Activated T-helper 1 cell treated with anti-CD3 and anti-CD28 coated beads, Interleukin-12 subunit alpha, Interleukin-12 subunit beta, Interleukin-2, Interleukin-4 antibody, amounts not matched to agents 30 ng/mL and 10 ng/mL and 1 ng/mL, durations not matched to agents 14 hours and 24 hours and 36 hours (primary cell): ENCODE results near the gene STK10. TPM values are rescaled to one million over a fixed set of nuclear protein-coding genes. Genes with fewer than 3 reads are reported as not detected.

Source experiments
- DNase-seq: peaks from one replicate; pipeline ENCODE4 v3.0.0; 2021; ENCODE audit warnings: low spot score
- H3K27ac Mint-ChIP-seq: one replicate; pipeline ENCODE4 v1.8.0; 2021; ENCODE audit warnings: mild to moderate bottlenecking, mixed read lengths
- H3K27me3 Mint-ChIP-seq: one replicate; pipeline ENCODE4 v1.8.0; 2022; ENCODE audit warnings: mild to moderate bottlenecking, moderate library complexity, mixed read lengths; ENCODE audit not compliant: insufficient read depth
- H3K36me3 Mint-ChIP-seq: one replicate; pipeline ENCODE4 v1.8.0; 2021; ENCODE audit warnings: low read depth, mixed read lengths
- H3K4me1 Mint-ChIP-seq: one replicate; pipeline ENCODE4 v1.8.0; 2021; ENCODE audit warnings: low read depth, mixed read lengths
- H3K4me3 Mint-ChIP-seq: one replicate; pipeline ENCODE4 v1.8.0; 2021; ENCODE audit warnings: mild to moderate bottlenecking, moderate library complexity, mixed read lengths
- H3K9me3 Mint-ChIP-seq: one replicate; pipeline ENCODE4 v1.8.0; 2021; ENCODE audit warnings: mixed read lengths
- intact Hi-C: fragments of 100-400 bp; cut with micrococcal nuclease; formaldehyde crosslinking; loops from one replicate; pipeline ENCODE4 v1.15.1; 2024
- total RNA-seq: library from RNA; stranded (reverse); gene quantifications from 2 replicates; pipeline ENCODE4 v1.2.3, GENCODE V29; 2022

The STK10 gene
- total RNA-seq, 1 donor from 2014 or later, result 91.9 TPM

- Mint-ChIP-seq H3K27me3 (no peaks in the 10 kb centered on the region), H3K36me3 (peaks cover 16% of the 10 kb centered on the region), H3K4me1 (peaks cover 36% of the 10 kb centered on the region), H3K4me3 (no peak overlapping the region), H3K27ac (no peak overlapping the region), H3K9me3 (no peaks in the 10 kb centered on the region)
- no peak for DNase-seq
- intact Hi-C loops, result no loop called here
Observed at GRCh38 chr5:172144291-172144815, 43.7 kb downstream of the STK10 start.

DNA sequence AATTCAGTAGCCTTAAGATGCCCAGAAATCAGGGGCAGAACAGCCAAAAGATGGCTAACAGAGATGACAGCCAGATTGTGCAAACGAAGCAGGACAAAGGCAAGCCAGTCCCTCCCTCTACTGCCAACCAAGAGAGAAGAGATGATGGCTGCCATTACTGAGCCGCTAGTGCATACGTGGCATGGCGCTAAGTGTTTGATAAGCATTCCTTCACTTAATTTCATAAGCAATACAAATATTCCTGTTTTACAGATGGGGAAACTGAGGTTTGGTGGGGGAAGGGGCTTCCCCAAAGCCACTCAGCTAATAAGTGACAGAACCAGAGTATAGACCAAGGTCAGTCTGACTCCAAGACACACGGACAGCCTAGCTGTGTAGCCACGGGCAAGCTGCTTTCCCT is 44.1 kb downstream of the STK10 start:
- H3K27me3 Mint-ChIP-seq, result no peaks in the 10 kb centered on the region
- H3K36me3 Mint-ChIP-seq, result peaks cover 18% of the 10 kb centered on the region
- no peak overlapping the region for H3K27ac Mint-ChIP-seq
- intact Hi-C loops, result no loop called here
- H3K4me1 Mint-ChIP-seq, result peaks cover 38% of the 10 kb centered on the region
- no peak for DNase-seq
- H3K9me3 Mint-ChIP-seq, result no peaks in the 10 kb centered on the region
- H3K4me3 Mint-ChIP-seq, result no peak overlapping the region

DNA sequence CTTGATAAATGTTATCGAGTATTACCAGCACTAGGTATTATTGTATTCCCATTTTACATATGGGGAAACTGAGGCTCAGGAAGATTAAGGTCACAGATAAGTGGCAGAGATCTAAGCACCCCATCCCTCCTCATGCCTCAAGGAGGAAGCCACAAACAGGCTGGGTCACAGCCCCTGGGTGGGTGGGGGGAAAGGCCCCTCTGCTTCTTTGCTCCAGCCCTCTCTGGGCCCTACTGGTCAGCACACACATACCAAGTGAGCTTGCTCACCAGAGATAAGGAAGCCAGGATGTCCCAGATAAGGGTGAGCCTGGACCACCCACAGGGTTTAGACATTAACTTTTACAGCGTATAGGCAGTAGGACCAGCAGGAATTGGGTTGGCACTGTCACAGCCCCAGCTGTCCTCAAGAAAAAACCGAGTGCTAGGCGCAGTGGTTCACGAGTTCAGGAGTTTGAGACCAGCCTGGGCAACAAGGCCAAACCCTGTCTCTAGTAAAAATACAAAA is 45.3 kb downstream of the STK10 start:
- Mint-ChIP-seq H3K9me3 (no peaks in the 10 kb centered on the region), H3K36me3 (peaks cover 18% of the 10 kb centered on the region), H3K4me3 (no peak overlapping the region), H3K27ac (no peak overlapping the region), H3K4me1 (peaks cover 38% of the 10 kb centered on the region), H3K27me3 (no peaks in the 10 kb centered on the region)
- no peak for DNase-seq
- intact Hi-C loops, result no loop called here

GRCh38 chr5:172141949-172142319 is 46.1 kb downstream of the STK10 start:
- peaks cover 20% of the 10 kb centered on the region for H3K36me3 Mint-ChIP-seq
- peaks cover 38% of the 10 kb centered on the region for H3K4me1 Mint-ChIP-seq
- H3K9me3 Mint-ChIP-seq, result no peaks in the 10 kb centered on the region
- H3K27ac Mint-ChIP-seq, result no peak overlapping the region
- H3K27me3 Mint-ChIP-seq, result no peaks in the 10 kb centered on the region
- DNase-seq, result no peak
- no peak overlapping the region for H3K4me3 Mint-ChIP-seq
- intact Hi-C loops, result no loop called here

DNA sequence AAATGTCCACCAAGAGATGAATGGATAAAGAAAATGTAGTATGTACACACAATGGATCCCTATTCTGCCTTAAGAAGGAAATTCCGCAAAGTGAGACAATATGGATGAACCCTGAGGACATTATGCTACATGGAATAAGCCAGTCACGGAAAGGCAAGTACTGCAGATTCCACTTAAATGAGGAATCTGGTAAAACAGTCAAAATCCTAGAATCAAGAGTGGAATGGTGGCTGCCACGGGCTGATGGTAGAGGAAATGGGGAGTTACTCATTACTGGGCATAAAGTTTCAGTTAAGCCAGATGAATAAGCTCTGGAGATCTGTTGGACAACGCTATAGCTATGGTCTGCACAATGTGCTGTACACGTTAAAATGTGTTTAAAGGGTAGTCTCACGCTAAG is 47.2 kb downstream of the STK10 start:
- peaks cover 17% of the 10 kb centered on the region for H3K36me3 Mint-ChIP-seq
- DNase-seq, result no peak
- H3K9me3 Mint-ChIP-seq, result no peaks in the 10 kb centered on the region
- H3K4me1 Mint-ChIP-seq, result peaks cover 42% of the 10 kb centered on the region
- H3K27me3 Mint-ChIP-seq, result no peaks in the 10 kb centered on the region
- H3K4me3 Mint-ChIP-seq, result no peak overlapping the region
- no peak overlapping the region for H3K27ac Mint-ChIP-seq
- intact Hi-C loops, result no loop called here

DNA sequence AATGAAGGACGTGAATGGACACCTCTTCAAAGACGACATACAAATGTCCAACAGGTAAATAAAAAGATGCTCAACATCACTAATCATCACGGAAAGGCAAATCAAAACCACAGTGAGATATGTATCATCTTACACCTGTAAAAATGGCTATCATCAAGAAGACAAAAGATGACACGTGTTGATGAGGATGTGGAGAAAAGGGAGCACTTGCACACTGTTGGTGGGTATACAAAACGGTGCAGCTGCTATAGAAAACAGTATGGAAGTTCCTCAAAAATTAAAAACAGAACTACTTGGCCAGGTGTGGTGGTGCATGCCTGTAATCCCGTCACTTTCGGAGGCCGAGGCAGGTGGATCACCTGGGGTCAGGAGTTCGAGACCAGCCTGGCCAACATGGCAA is 47.9 kb downstream of the STK10 start:
- peaks cover 17% of the 10 kb centered on the region for H3K36me3 Mint-ChIP-seq
- H3K4me3 Mint-ChIP-seq, result no peak overlapping the region
- peaks cover 49% of the 10 kb centered on the region for H3K4me1 Mint-ChIP-seq
- no peaks in the 10 kb centered on the region for H3K27me3 Mint-ChIP-seq
- no peaks in the 10 kb centered on the region for H3K9me3 Mint-ChIP-seq
- H3K27ac Mint-ChIP-seq, result peak overlapping the region; percentile 11
- intact Hi-C loops, result no loop called here
- no peak for DNase-seq

GRCh38 chr5:172137046-172137445 is 51.0 kb downstream of the STK10 start:
- H3K36me3 Mint-ChIP-seq, result peaks cover 29% of the 10 kb centered on the region
- no peaks in the 10 kb centered on the region for H3K27me3 Mint-ChIP-seq
- H3K27ac Mint-ChIP-seq, result no peak overlapping the region
- intact Hi-C loops, result no loop called here
- no peak overlapping the region for H3K4me3 Mint-ChIP-seq
- H3K4me1 Mint-ChIP-seq, result peaks cover 55% of the 10 kb centered on the region
- no peaks in the 10 kb centered on the region for H3K9me3 Mint-ChIP-seq
- DNase-seq, result no peak

- no peaks in the 10 kb centered on the region for H3K27me3 Mint-ChIP-seq
- DNase-seq, result no peak
- H3K4me3 Mint-ChIP-seq, result peak overlapping the region; percentile 67
- peak overlapping the region; percentile 90 for H3K27ac Mint-ChIP-seq
- H3K36me3 Mint-ChIP-seq, result peaks cover 24% of the 10 kb centered on the region
- no peaks in the 10 kb centered on the region for H3K9me3 Mint-ChIP-seq
- intact Hi-C loops, result loop anchor here (2.0 to 5.0 kb wide), 2 partner anchors 21 to 39 kb away; no protein-coding TSS in a partner anchor
- H3K4me1 Mint-ChIP-seq, result peaks cover 34% of the 10 kb centered on the region
Observed at GRCh38 chr5:172133359-172134029, 54.5 kb downstream of the STK10 start.

DNA sequence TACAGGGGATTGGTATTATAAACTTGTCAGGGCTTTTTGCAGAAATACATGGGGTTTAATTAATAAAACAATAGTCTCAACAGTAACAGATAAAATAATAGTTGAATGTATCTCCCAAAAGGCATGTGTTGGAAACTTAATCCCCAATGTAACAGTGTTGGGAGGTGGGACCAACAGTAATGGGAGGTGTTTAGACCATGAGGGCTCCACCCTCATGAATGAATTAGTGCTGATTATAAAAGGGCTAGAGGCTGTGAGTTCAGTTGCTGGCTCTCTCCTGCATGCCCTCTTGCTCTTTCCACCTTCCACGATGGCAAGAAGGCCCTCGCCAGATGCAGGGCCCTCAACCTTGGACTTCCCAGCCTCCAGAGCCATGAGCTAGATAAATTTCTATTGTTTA is 56.3 kb downstream of the STK10 start:
- no peak for DNase-seq
- H3K27ac Mint-ChIP-seq, result no peak overlapping the region
- H3K27me3 Mint-ChIP-seq, result no peaks in the 10 kb centered on the region
- peaks cover 28% of the 10 kb centered on the region for H3K36me3 Mint-ChIP-seq
- intact Hi-C loops, result loop anchor here (2.0 to 5.0 kb wide), 2 partner anchors 19 to 41 kb away; no protein-coding TSS in a partner anchor
- H3K4me3 Mint-ChIP-seq, result no peak overlapping the region
- peaks cover 34% of the 10 kb centered on the region for H3K4me1 Mint-ChIP-seq
- no peaks in the 10 kb centered on the region for H3K9me3 Mint-ChIP-seq

- H3K27me3 Mint-ChIP-seq, result no peaks in the 10 kb centered on the region
- intact Hi-C loops, result no loop called here
- peaks cover 38% of the 10 kb centered on the region for H3K36me3 Mint-ChIP-seq
- H3K4me3 Mint-ChIP-seq, result no peak overlapping the region
- H3K27ac Mint-ChIP-seq, result no peak overlapping the region
- peaks cover 21% of the 10 kb centered on the region for H3K4me1 Mint-ChIP-seq
- H3K9me3 Mint-ChIP-seq, result no peaks in the 10 kb centered on the region
- DNase-seq, result no peak
Observed at GRCh38 chr5:172129256-172129910, 58.6 kb downstream of the STK10 start.

- intact Hi-C loops, result no loop called here
- DNase-seq, result no peak
- H3K36me3 Mint-ChIP-seq, result peaks cover 32% of the 10 kb centered on the region
- no peaks in the 10 kb centered on the region for H3K27me3 Mint-ChIP-seq
- no peak overlapping the region for H3K4me3 Mint-ChIP-seq
- peaks cover 5% of the 10 kb centered on the region for H3K4me1 Mint-ChIP-seq
- H3K9me3 Mint-ChIP-seq, result no peaks in the 10 kb centered on the region
- no peak overlapping the region for H3K27ac Mint-ChIP-seq
Observed at GRCh38 chr5:172127581-172127980, 60.4 kb downstream of the STK10 start.

DNA sequence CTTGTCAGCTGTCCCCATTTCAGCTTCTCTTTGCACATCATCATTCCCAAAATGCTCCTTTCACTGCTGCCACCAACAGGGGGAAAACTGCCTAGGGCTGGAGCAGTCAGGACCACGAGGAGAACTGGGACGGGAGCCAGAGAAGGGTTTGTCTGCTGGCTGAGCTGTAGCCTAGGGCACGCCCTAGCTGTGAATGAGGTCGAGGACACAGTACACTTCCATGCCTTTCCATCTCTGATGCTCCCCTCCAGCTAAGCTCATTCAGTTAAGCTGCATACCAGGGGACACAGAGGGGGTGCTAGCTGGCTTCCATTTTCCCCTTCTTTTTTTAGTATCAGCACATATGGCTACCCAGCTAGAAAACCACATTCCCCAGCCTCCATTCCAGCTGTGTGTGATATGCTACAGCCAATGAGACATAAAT is 64.7 kb downstream of the STK10 start:
- DNase-seq, result no peak
- Mint-ChIP-seq H3K4me3 (no peak overlapping the region), H3K27ac (no peak overlapping the region), H3K27me3 (no peaks in the 10 kb centered on the region), H3K36me3 (peaks cover 29% of the 10 kb centered on the region), H3K9me3 (no peaks in the 10 kb centered on the region), H3K4me1 (peaks cover 11% of the 10 kb centered on the region)
- intact Hi-C loops, result no loop called here

GRCh38 chr5:172119921-172120688 is 67.9 kb downstream of the STK10 start:
- Mint-ChIP-seq H3K27me3 (no peaks in the 10 kb centered on the region), H3K27ac (no peak overlapping the region), H3K36me3 (peaks cover 31% of the 10 kb centered on the region), H3K4me3 (no peak overlapping the region), H3K4me1 (peaks cover 24% of the 10 kb centered on the region), H3K9me3 (no peaks in the 10 kb centered on the region)
- DNase-seq, result no peak
- intact Hi-C loops, result no loop called here
